ENCODE results near the gene TMPRSS3. TPM values are rescaled to one million over a fixed set of nuclear protein-coding genes. Genes with fewer than 3 reads are reported as not detected.

Gene TMPRSS3
- total and polyA plus RNA-seq, 9 of the 15 experiments (the other 6 are each of a cell fraction or from before 2014, with no cell fraction given), result 0.07 TPM; not detected in 8

- TF ChIP-seq TRIM25 (IDR thresholded peaks at IDR 0.05; ENCODE audit: borderline replicate concordance) (no peak), THRB (CRISPR knock-in tag; conservative IDR thresholded peaks at IDR 0.05) (peak; percentile 90; the same call in 1 of the 2 replicates), OTX1 (CRISPR knock-in tag; IDR thresholded peaks at IDR 0.05) (peak; percentile 63; the same call in 1 of the 2 replicates)
These were observed 43.7 kb upstream of the TMPRSS3 start (continued) for GRCh38 chr21:42439284-42440186.
